ENCODE results near the gene STIMATE.

The STIMATE gene

GRCh38 chr3:52893723-52894122 is 3.6 kb downstream of the STIMATE start:
- DNase-seq (ENCODE audit: low read depth), result no peak

GRCh38 chr3:52892625-52893311 is 4.6 kb downstream of the STIMATE start:
- no peak for DNase-seq (ENCODE audit: low read depth)

- no peak for DNase-seq (ENCODE audit: low read depth)
Observed at GRCh38 chr3:52892290-52892624, 5.1 kb downstream of the STIMATE start.

- no peak for DNase-seq (ENCODE audit: low read depth)
Observed at GRCh38 chr3:52891615-52892081, 5.7 kb downstream of the STIMATE start.

GRCh38 chr3:52891164-52891563 is 6.2 kb downstream of the STIMATE start:
- DNase-seq (ENCODE audit: low read depth), result no peak

GRCh38 chr3:52890735-52891134 is 6.6 kb downstream of the STIMATE start:
- DNase-seq (ENCODE audit: low read depth), result no peak

GRCh38 chr3:52889901-52890300 is 7.4 kb downstream of the STIMATE start:
- DNase-seq (ENCODE audit: low read depth), result no peak

GRCh38 chr3:52887166-52887565 is 10.2 kb downstream of the STIMATE start:
- DNase-seq (ENCODE audit: low read depth), result no peak

GRCh38 chr3:52886049-52886730 is 11.2 kb downstream of the STIMATE start:
- no peak for DNase-seq (ENCODE audit: low read depth)

GRCh38 chr3:52882377-52882776 is 15.0 kb downstream of the STIMATE start:
- DNase-seq (ENCODE audit: low read depth), result no peak

- no peak for DNase-seq (ENCODE audit: low read depth)
Observed at GRCh38 chr3:52881871-52882270, 15.5 kb downstream of the STIMATE start.

GRCh38 chr3:52880474-52880873 is 16.9 kb downstream of the STIMATE start:
- no peak for DNase-seq (ENCODE audit: low read depth)

- DNase-seq (ENCODE audit: low read depth), result no peak
Observed at GRCh38 chr3:52880047-52880446, 17.3 kb downstream of the STIMATE start.

GRCh38 chr3:52879581-52879980 is 17.8 kb downstream of the STIMATE start:
- no peak for DNase-seq (ENCODE audit: low read depth)

- DNase-seq (ENCODE audit: low read depth), result no peak
Observed at GRCh38 chr3:52879090-52879489, 18.3 kb downstream of the STIMATE start.

GRCh38 chr3:52877085-52877484 is 20.3 kb downstream of the STIMATE start:
- no peak for DNase-seq (ENCODE audit: low read depth)

GRCh38 chr3:52874864-52875587 is 22.3 kb downstream of the STIMATE start:
- DNase-seq (ENCODE audit: low read depth), result no peak

GRCh38 chr3:52874160-52874701 is 23.1 kb downstream of the STIMATE start:
- DNase-seq (ENCODE audit: low read depth), result no peak

- DNase-seq (ENCODE audit: low read depth), result no peak
Observed at GRCh38 chr3:52873433-52874159, 23.8 kb downstream of the STIMATE start.

GRCh38 chr3:52872245-52872644 is 25.1 kb downstream of the STIMATE start:
- no peak for DNase-seq (ENCODE audit: low read depth)

- DNase-seq (ENCODE audit: low read depth), result no peak
Observed at GRCh38 chr3:52871761-52872160, 25.6 kb downstream of the STIMATE start.

GRCh38 chr3:52870471-52870870 is 26.9 kb downstream of the STIMATE start:
- DNase-seq (ENCODE audit: low read depth), result no peak

Measured in stimulated activated CD4-positive, alpha-beta T cell treated with anti-CD3 and anti-CD28 coated beads, Interleukin-2, amount 100 ng/mL, for 4 hours (primary cell).